Stimulated activated CD8-positive, alpha-beta memory T cell treated with anti-CD3 and anti-CD28 coated beads, Interleukin-15, amount 100 ng/mL, for 4 hours (primary cell): ENCODE measurements around the gene KRT38.

Source experiments
- DNase-seq, 2 donors: peaks; one replicate each; pipeline ENCODE4 v3.0.0-alpha.2; 2020; ENCODE audit warnings: low read depth in 2 of 2

KRT38 gene

DNA sequence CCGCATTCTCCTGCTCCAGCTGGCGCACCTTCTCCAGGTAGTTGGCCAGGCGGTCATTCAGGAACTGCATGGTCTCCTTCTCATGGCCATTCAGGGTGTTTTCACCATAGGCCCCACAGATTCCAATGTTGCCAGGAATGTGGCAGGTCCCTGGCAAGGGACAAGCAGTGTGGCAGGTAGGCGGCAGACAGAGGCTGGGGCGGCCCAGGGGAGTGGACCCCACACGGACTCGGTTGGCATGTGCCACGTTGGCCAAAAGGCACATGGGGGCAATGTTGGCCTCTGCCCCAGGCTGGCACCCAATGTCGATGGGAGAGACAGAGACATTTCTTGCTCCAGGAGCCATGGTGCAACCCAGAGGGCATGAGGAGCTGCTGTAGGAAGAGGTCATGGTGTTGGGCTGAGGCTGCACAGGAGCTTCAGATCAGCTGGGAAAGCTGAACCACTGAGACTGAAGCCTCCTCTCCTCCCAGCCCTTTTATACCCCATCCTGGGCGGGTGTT is at the start of gene KRT38:
TSS of gene KRT38 (minus strand) at position 453 of the 503 bp plus-strand sequence. CDS start at position 391, 62 bp downstream.
- no peak for DNase-seq

GRCh38 chr17:41489531-41489930 is 48.7 kb upstream of the KRT38 start, which contains the start of gene KRT36:
TSS of gene KRT36 (minus strand) at chr17:41489910. CDS start at chr17:41489864, 46 bp downstream.
- no peak for DNase-seq

- no peak for DNase-seq
Measured at GRCh38 chr17:41486809-41487530, 46.2 kb upstream of the KRT38 start.

DNA sequence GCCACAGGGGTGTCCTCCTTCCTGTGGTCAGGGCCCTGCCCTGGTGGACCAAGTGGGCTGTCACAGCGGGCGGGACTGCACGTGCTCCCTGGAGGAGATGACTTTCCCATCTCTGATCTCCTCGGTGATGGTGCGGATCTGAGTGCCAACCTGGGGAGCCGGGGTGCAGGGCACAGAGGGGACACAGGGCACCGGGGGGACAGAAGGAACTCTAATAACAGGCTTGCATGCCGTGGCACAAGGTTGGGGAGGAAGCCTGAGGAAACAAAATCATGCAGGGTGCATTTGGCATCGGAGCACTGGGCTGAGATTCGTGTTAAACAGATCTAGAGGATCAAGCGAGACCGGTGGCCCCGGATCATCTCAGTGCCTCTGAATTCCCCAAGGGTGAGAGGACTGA is 45.5 kb upstream of the KRT38 start:
- no peak for DNase-seq

DNA sequence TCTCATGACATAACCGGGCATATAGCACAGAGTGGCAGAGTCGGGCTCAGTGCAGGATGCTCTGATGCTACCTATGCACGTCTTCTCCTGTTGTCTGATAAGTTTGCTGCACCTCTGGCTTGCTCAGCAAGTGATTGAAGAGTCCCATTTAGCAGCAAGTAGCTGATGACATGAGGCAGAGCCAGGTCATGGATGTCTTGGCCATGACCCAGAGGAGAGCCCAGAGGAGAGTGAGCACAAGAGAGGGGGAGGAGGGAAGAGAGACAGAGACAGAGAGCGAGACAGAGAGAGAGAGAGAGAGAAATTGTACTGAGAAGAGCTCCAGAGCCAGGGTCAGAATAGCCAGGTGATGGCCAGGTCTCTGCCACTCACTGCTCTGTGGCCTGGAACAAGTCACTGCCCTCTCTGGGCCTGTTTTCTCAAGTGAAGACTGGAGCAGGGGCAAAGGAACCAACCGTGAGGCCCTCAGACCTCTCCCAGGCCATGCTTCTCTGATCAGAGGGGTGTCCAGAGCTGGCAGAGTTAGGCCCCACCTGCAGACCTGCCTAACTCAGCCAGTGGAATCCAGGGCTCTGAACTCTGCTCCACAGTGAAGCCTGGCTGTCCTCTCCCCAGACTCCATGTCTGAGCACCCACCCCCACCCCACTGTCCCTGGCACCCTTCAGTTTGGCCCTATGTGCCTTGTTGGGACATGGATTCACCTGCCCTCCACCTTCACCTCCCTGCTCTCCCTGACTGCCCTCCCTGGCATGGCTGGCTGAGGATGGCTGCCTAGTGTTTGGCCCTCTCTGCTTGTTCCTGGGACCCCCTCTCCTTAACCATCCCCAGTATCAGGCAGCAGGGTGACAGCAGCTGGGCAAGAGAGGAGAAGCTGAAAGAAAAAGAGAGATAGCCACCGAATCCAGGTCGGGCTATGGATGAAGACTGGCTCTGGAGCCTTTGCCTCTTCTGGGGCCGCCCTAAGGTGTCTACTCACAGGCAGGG is 44.4 kb upstream of the KRT38 start:
- no peak for DNase-seq

- DNase-seq = no peak
Measured at GRCh38 chr17:41483991-41484826, 43.4 kb upstream of the KRT38 start.

DNA sequence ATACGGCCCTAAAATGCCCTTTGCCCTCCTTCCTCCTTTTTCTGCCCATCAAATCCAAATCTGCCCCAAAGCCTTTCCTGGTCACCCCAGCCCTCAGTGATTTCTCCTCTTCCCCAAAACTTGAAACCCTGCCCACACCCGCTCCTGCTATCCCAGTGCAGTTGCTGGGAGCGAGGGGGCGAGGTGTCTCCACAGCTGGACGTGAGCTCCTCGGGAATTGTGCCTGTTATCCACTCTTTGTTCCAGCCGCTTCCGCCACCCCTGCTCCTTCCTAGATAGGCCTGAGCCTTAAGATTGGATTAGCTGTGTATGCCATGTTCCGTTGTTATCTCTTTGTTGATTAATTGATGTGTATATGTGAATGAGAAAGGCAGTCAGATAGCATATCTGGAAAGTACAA is 42.7 kb upstream of the KRT38 start:
- DNase-seq = no peak

- no peak for DNase-seq
Measured at GRCh38 chr17:41481036-41481435, 40.3 kb upstream of the KRT38 start, which contains the start of gene KRT35. TSS of gene KRT35 (minus strand) at chr17:41481151. CDS start at chr17:41481097, 54 bp downstream.

- no peak for DNase-seq
Measured at GRCh38 chr17:41480581-41480980, 39.8 kb upstream of the KRT38 start.

GRCh38 chr17:41480136-41480535 is 39.4 kb upstream of the KRT38 start:
- DNase-seq = no peak

- DNase-seq = no peak
Measured at GRCh38 chr17:41478237-41478636, 37.5 kb upstream of the KRT38 start.

DNA sequence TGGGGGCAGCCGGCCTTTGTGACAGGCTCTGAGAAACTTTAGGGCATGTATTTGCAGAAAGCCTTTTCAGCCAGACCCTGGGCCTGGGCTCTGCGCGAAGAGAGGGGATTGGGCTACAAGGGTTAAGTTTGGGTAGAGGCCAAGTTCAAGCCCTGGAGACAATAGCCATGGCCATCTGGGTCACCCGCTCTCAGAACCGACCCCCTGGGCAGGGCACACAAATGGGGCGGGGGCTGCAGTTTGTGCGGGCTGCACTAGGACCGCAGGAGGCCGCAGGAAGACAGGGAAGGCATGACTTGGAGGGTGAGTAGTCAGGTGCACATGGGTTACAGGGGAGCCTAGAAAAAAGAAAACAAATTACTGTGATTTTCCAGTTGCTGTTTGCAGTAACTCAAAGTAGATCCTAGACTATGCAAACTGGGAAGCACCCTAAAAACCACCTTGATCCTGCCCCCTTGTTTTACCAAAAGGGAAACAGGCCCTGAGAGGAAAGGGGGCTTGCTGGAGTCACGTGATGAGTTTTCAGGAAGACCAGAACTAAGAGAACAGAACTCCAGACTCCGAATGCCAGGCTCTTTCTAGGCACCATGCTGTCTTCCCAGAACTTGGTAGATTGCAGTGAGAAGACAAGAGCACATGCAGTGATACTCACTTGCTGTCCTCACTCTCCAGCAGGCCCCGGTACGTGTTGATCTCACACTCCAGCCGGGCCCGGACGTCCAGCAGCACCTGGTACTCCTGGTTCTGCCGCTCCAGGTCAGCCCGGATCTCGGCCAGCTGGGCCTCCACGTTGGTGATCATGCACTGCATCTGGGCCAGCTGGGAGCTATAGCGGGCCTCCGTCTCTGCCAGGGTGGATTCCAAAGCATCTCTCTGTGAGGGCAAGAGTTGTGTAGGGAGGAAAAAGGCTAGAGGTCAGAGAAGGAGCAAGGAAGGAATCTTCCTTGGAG is 36.4 kb upstream of the KRT38 start:
- no peak for DNase-seq

DNA sequence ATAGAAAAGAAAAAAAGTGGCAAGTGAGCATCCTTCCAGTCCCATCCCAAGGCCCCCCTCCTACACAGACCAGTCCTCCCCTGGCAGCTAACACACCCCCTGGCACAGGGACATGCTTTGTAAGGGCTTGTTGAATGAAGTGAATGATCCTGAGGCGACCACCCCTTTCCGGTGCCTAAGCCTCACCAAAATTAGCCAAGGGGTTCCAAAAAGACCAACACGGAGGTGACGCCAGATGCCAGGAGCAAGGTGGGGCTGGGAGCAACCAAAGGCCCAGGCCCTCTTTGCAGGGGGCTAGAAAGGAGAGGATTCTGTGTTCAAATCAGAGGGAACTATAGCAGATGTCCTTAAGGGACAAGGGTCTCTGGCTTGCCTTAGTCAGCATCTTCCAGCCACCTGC is 34.6 kb upstream of the KRT38 start:
- DNase-seq = no peak

DNA sequence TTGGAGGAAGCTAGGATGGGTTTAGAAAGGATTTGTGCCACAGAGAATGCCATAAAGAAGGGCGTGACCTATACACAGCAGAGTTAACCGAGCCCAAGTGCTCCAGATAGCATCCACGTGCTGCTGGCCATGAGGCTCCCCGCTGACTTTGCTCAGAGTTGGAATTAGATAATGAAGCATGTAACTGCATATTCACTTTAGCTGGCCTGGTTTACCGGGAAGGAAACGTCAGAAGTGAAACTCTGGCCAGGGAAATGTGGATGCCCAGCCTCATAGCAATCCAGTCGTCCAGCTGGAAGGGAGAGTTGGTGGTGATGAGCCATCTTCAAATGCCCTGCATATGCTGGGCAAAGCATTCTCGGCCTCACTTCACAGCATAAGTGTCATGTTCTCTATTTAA is 34.1 kb upstream of the KRT38 start:
- no peak for DNase-seq

DNA sequence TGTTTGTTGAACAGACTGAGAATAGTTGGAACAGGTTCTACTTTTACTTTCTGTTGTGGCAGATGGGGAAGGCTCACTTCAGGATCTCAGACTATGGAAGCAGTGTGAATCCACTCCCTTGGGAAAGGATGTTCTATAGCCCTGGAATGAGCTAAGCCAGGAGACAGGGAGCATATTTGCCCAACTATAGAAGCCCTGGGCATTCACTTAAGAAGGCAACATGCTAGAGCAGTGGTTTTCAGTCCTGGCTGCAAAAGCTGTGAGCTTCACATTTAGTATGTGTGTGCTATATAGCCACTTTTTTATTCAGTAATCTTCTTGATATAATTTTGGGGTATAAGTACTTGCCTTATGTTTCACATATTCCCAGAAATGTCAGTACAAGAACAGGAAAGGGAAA is 27.6 kb upstream of the KRT38 start:
- no peak for DNase-seq

- no peak for DNase-seq
Measured at GRCh38 chr17:41467561-41467960, 26.8 kb upstream of the KRT38 start.

- no peak for DNase-seq
Measured at GRCh38 chr17:41466988-41467387, 26.2 kb upstream of the KRT38 start, which contains the start of gene KRT32. TSS of gene KRT32 (minus strand) at chr17:41467386. CDS start at chr17:41467325, 61 bp downstream.

- DNase-seq = no peak
Measured at GRCh38 chr17:41464682-41465081, 23.9 kb upstream of the KRT38 start.

GRCh38 chr17:41464173-41464572 is 23.4 kb upstream of the KRT38 start:
- no peak for DNase-seq

DNA sequence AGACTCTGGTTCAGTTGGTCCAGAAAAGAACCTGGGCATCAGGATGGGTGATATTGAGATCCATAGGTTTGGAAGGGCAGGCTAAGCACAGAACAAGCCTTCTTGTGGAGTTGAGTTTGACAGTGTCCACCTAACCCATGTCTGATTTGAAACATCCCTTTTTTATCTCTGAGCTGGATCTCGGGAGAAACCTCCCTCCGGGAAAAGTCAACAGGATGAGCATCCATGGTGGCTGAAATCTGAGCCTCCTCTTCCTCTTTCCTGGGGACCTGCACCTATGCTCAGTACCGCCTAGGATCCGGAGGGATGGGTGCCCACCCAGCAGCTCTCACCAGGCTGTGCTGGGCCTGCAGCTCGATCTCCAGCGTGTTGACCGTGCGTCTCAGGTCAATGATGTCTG is 23.0 kb upstream of the KRT38 start:
- no peak for DNase-seq
